NCI-H345 treated with DMSO at 0.1 percent for 48 hours (cell line): Measurements from ENCODE around the gene CGNL1.

Source experiments
- DNase-seq: peaks from one replicate; lab custom pipeline; 2025; ENCODE audit not compliant: unreplicated experiment; lab: John Stamatoyannopoulos, UW

CGNL1 gene

GRCh38 chr15:57561041-57561711, 184.9 kb downstream of the CGNL1 start:
- peak; percentile 31 for DNase-seq

- DNase-seq, result no peak
Observed at GRCh38 chr15:57562196-57562769, 186.0 kb downstream of the CGNL1 start.

GRCh38 chr15:57563416-57563815, 187.1 kb downstream of the CGNL1 start:
- no peak for DNase-seq

- no peak for DNase-seq
Observed at GRCh38 chr15:57565311-57565710, 189.0 kb downstream of the CGNL1 start.

GRCh38 chr15:57566834-57567233, 190.5 kb downstream of the CGNL1 start:
- DNase-seq, result no peak

GRCh38 chr15:57567891-57568290, 191.6 kb downstream of the CGNL1 start:
- no peak for DNase-seq

GRCh38 chr15:57568299-57568698, 192.0 kb downstream of the CGNL1 start:
- DNase-seq, result no peak

- DNase-seq, result no peak
Observed at GRCh38 chr15:57570340-57570739, 194.0 kb downstream of the CGNL1 start.

GRCh38 chr15:57570994-57571393, 194.7 kb downstream of the CGNL1 start:
- no peak for DNase-seq

- no peak for DNase-seq
Observed at GRCh38 chr15:57571725-57572124, 195.4 kb downstream of the CGNL1 start.

- no peak for DNase-seq
Observed at GRCh38 chr15:57572468-57572867, 196.2 kb downstream of the CGNL1 start.

- no peak for DNase-seq
Observed at GRCh38 chr15:57573151-57573550, 196.8 kb downstream of the CGNL1 start.

- DNase-seq, result no peak
Observed at GRCh38 chr15:57575363-57575762, 199.1 kb downstream of the CGNL1 start.

GRCh38 chr15:57578288-57578900, 202.1 kb downstream of the CGNL1 start:
- no peak for DNase-seq

- no peak for DNase-seq
Observed at GRCh38 chr15:57580428-57580827, 204.1 kb downstream of the CGNL1 start.

- no peak for DNase-seq
Observed at GRCh38 chr15:57580866-57581265, 204.6 kb downstream of the CGNL1 start.

GRCh38 chr15:57582090-57582489, 205.8 kb downstream of the CGNL1 start:
- no peak for DNase-seq

- no peak for DNase-seq
Observed at GRCh38 chr15:57583282-57583681, 207.0 kb downstream of the CGNL1 start.

GRCh38 chr15:57583720-57584119, 207.4 kb downstream of the CGNL1 start:
- no peak for DNase-seq

GRCh38 chr15:57586661-57587424, 210.5 kb downstream of the CGNL1 start:
- no peak for DNase-seq

- DNase-seq, result no peak
Observed at GRCh38 chr15:57589281-57589680, 213.0 kb downstream of the CGNL1 start.

GRCh38 chr15:57589754-57590153, 213.4 kb downstream of the CGNL1 start:
- no peak for DNase-seq
